ENCODE measurements around the gene SPSB4. TPM values are rescaled to one million over a fixed set of nuclear protein-coding genes. Genes with fewer than 3 reads are reported as not detected.

Gene SPSB4
- polyA plus RNA-seq, 4 donors: 16.1 to 20.2 (median 17.2) TPM

DNA sequence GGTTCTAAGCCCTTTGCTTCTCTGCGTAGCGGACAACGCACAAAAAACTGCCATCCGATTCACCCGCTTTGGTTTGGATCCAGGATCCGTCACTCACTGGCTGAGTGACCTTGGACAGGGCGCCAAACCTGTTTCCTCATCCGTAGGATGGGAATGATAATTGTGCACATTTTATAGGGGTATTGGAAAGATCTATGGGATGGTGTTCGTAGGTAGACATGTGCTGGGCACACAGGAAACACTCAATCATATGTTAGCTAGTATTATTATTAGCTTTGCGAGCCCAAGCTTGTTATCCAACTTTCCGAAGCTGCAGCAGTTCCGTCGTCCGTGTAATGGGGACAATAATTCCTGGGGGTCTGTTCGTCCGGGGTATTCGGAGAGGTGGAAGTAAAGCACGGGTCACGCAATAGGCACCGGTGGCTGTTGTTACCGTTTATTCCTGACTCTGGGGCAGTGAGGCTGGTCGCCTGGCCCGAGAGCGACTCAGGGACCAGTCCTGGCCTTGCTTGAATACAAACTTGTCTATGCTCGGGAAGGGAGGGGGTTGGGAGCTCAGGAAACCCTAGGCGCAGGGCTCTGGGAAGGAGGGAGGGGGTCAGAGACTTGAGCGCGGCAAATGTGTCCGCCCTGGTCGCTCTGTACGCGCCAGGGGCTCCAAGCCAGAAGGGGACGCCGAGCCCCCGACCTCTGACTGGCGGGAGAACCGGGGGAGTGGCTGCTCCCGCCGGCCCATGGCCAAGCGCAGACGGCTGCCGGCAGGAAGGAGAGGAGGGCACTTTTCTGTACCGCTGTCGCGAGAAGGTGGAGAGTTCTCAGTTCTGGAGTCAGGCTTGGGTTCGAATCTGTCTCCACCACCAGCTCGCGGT lies 1.3 kb downstream of the SPSB4 start:
- peak in 3 of 4 donors; percentile 36 to 47 (median 47) for DNase-seq (ENCODE audit: low read depth in 4 of 4, low spot score in 3 of 4)

DNA sequence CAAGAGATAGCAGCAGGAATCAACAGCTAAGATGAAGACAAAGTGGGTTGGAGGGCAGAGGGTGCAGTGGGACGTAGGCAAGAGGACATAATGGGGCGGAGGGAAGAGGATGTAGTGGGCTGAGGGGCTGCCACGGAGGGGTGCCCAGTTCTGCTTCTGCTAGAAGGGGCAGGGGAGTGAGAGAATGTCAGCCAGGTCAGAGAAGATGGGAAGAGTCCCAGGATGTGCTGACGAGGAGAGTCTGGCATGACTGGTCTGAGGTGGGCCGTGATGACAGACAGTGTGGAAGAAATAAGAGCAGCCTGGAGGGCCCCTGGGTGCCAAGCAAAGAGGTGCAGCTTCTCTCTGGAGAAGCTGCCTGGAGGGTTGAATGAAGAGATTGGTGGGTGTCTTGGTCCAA lies 4.0 kb downstream of the SPSB4 start:
- DNase-seq (ENCODE audit: low read depth in 4 of 4, low spot score in 3 of 4): no peak

DNA sequence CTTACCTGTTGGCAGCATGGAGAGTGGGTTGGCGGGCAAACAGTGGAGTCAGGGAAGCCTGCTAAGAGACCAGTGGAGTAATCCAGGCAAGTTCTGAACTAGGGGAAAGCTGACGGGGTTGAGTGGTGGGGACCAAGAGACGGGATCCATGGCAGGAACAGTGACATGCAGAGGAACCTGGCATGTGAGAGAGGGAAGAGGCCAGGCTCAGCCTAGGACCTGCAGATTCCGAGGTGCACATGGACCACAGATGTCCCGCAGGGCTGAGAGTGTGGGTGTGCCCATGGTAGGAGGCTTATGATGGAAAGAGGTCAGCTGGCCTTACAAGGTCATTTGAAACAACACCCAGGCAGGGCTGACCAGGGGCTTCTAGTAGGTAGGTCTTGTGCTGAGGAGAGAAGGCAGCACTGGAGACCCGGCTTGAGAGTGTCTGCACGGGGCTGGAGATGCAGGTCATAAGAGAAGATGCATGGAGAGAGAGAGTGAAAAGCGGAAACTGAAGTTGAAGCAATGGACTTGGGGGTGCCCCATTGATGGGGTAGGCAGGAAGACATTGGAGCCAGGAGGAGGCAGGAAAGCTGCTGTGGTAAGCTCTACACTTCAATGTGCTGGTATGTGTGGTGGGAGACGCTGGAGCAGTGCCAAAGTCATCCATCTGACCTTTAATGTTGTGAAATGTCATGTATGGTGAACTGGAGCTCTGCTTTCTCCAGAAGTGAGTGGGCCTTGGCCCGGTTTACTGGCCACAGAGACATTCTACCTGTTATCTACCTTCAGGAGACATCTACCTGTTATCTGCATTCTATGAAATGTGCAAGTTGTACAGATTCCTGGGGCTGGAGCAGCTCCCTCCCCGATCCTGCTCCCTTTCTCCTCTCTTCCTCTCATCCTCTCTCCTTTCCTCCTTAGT lies 4.6 kb downstream of the SPSB4 start:
- no peak for DNase-seq (ENCODE audit: low read depth in 4 of 4, low spot score in 3 of 4)

DNA sequence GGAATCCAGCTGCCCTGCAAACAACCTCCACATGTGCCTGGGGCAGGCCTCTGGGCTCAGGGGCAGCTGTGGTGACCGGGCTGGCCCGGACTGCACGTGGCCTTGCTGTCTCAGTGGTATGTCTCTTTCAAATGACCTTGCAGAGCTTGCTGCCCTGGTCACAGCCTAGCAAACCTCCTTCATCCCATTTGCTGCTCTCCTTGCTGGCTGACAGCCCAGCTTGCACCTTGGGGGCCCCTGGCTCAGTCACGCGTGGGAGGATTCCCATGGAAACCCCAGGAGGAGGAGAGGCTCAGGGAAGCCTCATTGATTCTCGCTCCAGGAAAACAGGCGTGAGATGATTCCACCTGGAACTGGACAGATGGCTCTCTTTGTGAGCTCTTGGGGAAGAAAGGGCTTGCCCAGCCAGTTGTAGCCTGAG lies 5.6 kb downstream of the SPSB4 start:
- DNase-seq (ENCODE audit: low read depth in 4 of 4, low spot score in 3 of 4): no peak

DNA sequence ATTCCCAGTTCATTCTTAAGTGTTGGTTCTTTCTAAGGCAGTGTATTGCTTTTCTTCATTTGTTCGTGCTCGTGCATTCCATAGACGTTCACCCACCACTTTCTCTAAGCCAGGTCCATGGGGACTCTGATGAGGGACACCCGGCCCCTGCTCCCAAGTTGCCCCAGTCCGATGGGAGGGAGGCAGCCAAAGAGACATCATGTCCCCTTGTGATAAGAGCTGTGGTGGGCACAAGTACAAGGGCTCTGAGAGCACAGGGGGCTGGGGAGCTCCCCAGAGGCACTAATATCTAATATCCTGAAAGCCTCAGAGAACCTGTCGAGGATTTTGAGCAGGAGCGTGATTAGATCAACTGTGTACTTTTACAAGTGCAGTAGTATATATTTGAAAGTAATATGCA lies 6.3 kb downstream of the SPSB4 start:
- no peak for DNase-seq (ENCODE audit: low read depth in 4 of 4, low spot score in 3 of 4)

DNA sequence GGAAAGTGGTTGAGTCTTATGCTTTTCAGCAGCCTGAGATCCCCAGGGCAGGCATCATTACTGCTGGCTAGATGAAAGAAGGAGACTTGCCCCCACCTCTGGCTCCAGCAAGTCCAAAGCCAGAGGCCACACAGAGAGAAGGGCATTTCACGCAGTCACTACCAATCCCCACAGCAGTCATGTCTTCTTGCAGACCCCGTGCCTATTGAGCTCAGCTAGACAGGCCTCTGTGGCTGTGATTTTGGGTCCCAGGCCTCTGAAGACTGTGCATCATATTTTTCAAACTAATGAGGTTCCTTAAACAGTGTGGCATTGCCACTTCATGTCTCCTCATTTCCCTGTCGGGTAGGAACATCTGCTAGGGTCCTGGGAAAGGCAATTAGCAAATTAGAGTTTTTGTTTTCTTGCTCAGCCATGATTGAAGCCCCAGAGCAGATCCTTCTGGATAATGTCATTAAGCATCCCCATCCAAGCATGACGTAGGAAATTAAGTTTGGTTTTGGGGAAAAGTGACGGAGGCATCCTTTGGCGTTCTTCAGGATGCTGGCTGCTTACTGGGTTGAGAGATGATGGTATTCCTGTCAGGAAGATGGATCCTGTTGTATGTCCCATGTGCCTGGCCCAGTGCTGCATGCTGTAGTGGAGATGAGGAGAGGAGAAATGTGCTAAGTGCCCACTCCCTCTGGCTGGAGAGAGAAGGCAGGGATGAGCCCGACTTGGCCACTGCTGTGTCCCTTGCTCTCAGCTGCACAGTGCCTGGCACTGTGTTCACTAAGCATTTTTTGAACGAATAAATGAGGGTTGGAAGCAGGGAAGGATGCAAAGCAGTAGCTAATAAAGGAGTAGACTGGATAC lies 7.0 kb downstream of the SPSB4 start:
- no peak for DNase-seq (ENCODE audit: low read depth in 4 of 4, low spot score in 3 of 4)

DNA sequence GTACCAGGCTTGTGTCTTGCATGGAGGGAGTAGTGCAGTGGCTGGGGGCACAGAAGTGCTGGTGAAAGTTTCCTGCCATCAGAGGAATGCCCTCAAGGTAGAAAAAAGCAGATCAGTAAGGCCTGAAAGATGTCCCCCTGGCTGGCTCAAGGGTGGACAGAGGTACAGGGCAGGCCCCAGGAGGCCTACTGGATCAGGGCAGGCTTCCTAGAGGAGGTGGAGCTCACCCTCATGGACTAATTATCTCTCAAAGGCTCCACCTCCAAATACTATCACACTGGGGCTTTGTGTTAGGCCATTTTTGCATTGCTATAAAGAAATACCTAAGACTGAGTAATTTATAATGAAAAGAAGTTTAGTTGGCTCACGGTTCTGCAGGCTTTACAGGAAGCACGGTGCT lies 7.8 kb downstream of the SPSB4 start:
- DNase-seq (ENCODE audit: low read depth in 4 of 4, low spot score in 3 of 4): no peak

DNA sequence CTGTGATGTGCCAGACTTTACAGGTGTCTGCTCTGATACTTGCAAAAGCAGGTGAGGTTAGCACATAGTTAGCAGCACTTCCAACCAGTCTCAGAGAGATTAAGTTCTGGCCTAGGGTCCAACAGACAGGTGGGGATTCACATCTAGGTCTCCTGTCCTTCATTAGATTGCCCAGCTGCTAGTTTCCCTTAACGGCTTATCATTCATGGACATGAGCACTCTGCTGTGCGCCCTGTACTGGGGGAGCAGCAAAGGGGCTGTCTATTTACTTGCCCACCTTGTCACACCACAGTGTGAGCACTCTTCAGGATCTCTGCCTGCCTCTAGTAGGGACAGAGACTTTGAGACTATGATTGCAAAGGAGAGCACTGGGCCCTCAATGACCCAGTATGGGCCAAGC lies 8.7 kb downstream of the SPSB4 start:
- DNase-seq (ENCODE audit: low read depth in 4 of 4, low spot score in 3 of 4): no peak

DNA sequence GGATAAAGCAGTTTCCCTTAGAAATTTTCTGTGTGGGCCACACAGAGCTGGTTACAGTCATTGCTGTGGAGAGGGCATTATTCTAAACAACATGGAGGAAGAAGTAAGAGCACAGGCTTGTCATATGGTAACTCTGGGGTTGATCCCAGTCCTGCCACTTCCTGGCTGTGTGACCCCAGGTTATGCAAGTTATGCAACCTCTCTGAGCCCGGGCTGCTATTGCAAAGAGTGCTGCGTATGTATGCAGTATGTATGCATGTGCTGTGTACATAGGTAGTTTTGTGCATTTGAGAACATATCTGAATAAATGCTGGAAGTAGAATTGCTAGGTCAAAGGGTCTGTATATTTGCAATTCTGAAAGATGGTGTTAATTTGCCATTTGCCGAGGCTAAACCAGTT lies 9.2 kb downstream of the SPSB4 start:
- DNase-seq (ENCODE audit: low read depth in 4 of 4, low spot score in 3 of 4): no peak

DNA sequence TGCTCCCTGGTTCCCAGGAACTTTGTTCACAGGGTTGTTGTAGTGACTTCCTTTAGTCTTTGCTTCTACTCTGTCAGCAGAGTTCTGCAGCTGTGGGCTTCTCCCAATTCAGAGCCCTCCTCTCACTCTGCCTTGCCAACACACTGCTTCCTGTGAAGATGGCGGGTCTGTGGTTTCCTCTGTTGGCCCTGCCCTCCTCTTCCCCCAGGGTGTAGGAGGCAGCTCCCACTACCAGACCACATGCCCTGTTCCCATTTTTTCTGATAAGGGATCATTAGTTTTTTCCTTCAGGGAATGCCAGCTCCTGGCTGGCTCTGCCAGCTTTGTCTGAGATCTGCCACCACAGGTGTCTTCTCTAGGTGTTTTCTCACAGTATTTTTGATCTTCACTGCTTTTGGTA lies 12.7 kb downstream of the SPSB4 start:
- DNase-seq (ENCODE audit: low read depth in 4 of 4, low spot score in 3 of 4): no peak

DNA sequence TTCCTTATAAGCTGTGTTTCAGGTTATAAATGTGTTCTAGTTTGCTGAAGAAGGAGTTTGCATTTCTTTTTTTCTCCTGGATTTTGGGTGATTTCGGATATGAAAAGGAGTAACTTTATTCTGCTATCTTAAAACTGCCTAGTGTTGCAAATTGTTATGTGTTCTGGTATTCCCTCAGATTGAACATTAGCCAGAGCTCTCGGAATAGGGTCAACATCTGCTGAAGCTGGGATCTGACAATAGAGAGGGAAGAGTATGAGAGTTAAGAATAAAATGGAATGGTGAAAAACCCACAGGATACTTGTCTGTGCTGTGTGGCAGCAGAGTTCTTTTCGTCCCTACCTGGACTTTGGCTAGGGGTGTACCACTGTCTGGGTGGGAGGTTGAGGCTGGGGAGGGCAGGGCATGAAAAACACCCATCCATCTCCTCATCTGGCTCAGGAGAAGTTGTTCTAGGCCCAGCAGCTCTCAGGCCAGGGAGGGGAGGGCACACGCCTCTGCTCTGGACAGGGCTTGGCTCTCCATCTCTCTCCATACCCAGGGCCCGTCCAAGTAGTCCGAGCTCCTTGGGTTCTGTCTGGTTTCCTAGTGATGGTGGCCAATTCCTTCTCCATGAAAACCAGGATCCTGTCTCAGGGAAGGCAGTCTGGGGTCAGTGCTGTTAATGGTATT lies 13.2 kb downstream of the SPSB4 start:
- DNase-seq (ENCODE audit: low read depth in 4 of 4, low spot score in 3 of 4): no peak

DNA sequence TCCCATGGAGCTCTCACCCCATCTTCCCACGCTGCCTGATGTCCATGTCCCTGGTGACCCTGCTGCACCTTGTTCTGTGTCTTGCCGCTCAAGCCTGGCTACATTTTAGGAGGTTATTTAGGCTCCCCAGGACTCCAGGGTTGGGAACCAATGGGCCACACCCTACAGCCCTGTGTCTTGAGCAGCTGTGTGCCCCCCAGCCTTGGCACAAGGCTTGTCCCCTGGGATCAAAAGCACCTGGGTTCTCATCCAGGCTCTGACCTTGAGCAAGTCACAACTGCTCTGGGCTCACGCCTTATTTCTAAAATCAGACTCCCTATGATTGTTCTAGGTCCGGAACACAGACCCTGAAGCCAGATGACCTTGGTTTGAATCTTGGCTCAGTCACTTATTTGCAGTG lies 14.1 kb downstream of the SPSB4 start:
- DNase-seq (ENCODE audit: low read depth in 4 of 4, low spot score in 3 of 4): no peak

DNA sequence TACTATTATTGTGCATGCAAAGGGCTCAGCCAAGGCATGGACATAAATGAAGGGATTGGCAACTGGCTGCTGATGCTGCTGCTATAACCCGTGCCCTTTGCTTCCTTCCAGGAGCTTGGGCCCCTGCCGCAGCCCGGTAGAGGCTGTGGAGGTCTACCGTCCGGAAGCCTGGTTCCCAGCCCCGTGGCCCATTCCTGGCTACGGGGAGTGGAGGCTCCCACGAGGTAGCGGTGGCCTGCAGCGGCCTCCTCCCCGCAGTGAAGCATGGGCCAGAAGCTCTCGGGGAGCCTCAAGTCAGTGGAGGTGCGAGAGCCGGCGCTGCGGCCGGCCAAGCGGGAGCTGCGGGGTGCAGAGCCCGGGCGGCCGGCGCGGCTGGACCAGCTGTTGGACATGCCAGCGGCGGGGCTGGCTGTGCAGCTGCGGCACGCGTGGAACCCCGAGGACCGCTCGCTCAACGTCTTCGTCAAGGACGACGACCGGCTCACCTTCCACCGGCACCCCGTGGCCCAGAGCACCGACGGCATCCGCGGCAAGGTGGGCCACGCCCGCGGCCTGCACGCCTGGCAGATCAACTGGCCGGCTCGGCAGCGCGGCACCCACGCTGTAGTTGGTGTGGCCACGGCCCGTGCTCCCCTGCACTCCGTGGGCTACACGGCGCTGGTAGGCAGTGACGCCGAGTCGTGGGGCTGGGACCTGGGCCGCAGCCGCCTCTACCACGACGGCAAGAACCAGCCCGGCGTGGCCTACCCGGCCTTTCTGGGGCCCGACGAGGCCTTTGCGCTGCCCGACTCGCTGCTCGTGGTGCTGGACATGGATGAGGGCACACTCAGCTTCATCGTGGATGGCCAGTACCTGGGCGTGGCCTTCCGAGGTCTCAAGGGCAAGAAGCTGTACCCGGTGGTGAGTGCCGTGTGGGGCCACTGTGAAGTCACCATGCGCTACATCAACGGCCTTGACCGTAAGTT lies 15.0 kb downstream of the SPSB4 start:
- no peak for DNase-seq (ENCODE audit: low read depth in 4 of 4, low spot score in 3 of 4)

DNA sequence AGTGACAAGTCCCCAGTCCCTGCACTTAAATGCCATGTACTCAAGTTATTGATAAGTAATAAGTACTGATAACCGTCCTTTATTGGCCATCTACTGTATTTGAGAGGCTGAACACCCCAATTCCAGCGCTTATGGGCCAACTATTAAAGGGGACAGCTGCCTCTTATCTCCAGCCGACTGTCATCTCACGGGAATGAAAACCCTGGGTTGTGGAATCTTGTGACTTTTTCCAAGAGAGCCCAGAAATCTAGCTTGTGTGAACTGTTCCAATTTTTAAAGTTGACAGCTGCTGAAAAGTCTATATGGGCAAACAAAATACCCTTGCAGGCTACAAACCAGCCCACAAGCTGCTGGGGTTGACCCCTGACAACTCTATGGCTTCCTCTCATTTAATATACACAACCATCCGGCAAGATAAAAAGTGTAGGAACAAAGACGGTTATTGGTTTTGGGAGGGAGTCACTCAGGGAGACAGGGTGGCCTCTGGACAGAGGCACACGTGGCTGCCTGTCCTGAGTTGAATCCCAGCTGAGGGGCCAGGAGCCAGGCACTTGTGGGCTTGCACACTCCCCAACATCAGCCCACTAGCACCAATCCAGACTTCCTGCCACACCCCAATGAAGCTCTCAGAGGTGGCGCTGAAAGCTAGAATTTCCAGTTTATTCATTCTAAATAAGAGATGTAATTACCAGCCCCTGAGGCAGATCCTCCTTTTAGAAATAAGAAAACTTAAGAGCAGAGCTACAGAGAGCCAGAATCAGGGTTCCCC lies 16.2 kb downstream of the SPSB4 start:
- no peak for DNase-seq (ENCODE audit: low read depth in 4 of 4, low spot score in 3 of 4)

DNA sequence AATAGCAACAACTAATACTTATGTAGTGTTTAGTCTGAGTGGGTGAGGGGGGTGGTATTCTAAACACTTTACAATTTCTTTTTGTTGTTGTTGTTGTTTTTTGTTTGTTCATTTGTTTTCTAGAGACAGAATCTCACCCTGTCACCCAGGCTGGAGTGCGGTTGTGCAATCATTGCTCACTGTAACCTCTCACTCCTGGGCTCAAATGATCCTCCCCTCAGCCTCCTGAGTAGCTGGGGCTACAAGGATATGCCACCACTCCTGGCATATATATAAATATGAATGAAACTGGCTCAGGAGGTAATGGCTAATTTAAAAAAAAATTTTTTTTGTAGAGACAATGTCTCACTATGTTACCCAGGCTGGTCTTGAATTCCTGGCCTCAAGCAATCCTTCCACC lies 19.1 kb downstream of the SPSB4 start:
- no peak for DNase-seq (ENCODE audit: low read depth in 4 of 4, low spot score in 3 of 4)

DNA sequence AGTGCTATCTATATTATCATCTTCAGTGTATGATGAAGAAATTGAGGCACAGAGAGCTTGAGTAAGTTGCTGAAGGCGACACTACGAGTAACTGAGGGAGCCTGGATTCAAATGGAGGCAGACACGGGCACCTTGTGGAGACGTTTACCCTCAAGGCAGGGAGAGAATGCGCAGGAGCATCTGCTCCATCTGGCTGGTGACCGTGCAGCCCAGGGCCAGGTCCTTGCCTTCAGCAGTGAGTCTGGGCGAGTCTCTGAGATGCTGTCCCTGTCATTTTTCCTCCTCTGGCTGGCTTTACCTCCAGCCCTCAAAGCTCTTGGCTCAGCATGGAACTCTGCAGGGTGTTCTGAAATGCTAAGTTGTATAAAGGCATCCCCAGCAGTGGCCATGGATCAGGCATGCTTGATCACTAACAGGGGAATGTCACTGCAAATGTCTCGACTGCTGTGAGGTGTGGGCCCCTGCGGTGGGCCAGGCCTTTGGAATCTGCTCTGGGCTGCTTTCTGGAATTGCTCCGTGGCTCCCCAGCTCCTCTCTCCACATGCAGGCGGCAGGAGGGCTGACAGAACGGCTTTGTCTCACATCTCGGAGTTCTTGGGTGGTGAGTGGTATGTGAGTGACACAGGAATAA lies 19.7 kb downstream of the SPSB4 start:
- no peak for DNase-seq (ENCODE audit: low read depth in 4 of 4, low spot score in 3 of 4)

DNA sequence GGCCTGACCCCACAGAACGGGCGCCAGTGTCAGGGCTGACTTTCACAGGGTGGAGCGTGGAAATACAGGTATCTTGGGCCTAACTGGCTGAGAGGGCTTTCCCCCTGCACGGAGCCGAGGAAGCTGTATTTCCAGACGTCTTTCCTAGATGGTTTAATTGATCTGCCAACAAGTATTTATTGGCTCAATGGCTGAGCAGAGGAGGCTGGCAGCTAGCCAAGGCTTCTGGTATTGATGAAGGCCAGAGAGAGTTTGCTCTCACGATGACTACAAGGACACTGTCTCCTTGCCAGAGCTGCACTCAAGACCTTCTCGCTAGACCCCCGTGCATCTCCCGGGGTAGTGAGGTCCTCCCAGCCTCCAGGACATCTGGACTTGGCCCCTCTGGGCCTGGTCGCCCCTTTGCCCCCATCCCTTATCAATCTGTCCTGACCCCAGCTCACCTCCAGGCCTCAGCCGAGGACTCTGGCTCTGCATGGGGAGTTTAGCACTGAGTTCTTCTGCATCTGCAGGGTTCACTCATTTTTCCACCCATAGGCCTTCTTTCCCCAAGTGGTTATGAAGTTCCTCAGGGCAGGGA lies 20.6 kb downstream of the SPSB4 start:
- DNase-seq (ENCODE audit: low read depth in 4 of 4, low spot score in 3 of 4): no peak
